K562 (cell line): Measurements from ENCODE around the gene QRICH1. TPM values are rescaled to one million over a fixed set of nuclear protein-coding genes. Genes with fewer than 3 reads are reported as not detected.

Experiments
- BHLHE40 ChIP-seq: IDR thresholded peaks from 2 replicates; pipeline ENCODE4 v1.6.1; 2011; ENCODE audit warnings: low read length, improper control_type of control experiment
- CCNT2 ChIP-seq: IDR thresholded peaks from 2 replicates; pipeline ENCODE4 v1.6.1; 2011; ENCODE audit warnings: borderline replicate concordance, low read depth, mild to moderate bottlenecking, moderate library complexity, mixed read lengths, low read length; ENCODE audit not compliant: insufficient read length; ENCODE audit errors: extremely low read depth
- CHCHD3 ChIP-seq: fragments of 250-450 bp; sonication (Bioruptor Pico); IDR thresholded peaks from 2 replicates; pipeline ENCODE4 v2.1.2; 2022; ENCODE audit warnings: mild to moderate bottlenecking
- DDX20 ChIP-seq: fragments of 450-650 bp; IDR thresholded peaks from 2 replicates; pipeline ENCODE4 v1.6.1; 2016; ENCODE audit warnings: missing genetic modification characterization, low read depth, mild to moderate bottlenecking, missing compliant biosample characterization, moderate library complexity
- FOXJ3 ChIP-seq: sonication (generic); formaldehyde crosslinking; IDR thresholded peaks from 2 replicates; pipeline ENCODE4 v1.4.0; 2020; ENCODE audit warnings: mild to moderate bottlenecking, missing genetic modification reagents
- FOXP1 ChIP-seq: sonication (generic); formaldehyde crosslinking; IDR thresholded peaks from 2 replicates; pipeline ENCODE4 v1.8.0; 2022; ENCODE audit warnings: mild to moderate bottlenecking, missing genetic modification reagents
- HSF4 ChIP-seq: fragments of 250-450 bp; sonication (Bioruptor Pico); IDR thresholded peaks from 2 replicates; pipeline ENCODE4 v2.1.2; 2022; ENCODE audit warnings: mild to moderate bottlenecking, moderate library complexity, borderline replicate concordance
- NR2C2 ChIP-seq, 2 experiments: fragments of 200-800 bp in 1 of 2; sonication (Bioruptor generic) in 1 of 2; sonication (generic) in 1 of 2; formaldehyde crosslinking in 1 of 2; IDR thresholded peaks; 2 replicates each; pipeline versions ENCODE4 v1.6.1 to v1.8.0; 2016 to 2022; ENCODE audit warnings: mild to moderate bottlenecking in 1 of 2, missing compliant biosample characterization in 1 of 2, missing genetic modification characterization in 1 of 2, missing genetic modification reagents in 1 of 2
- POLR2AphosphoS2 ChIP-seq: IDR thresholded peaks from 2 replicates; pipeline ENCODE4 v1.6.1; 2012; ENCODE audit warnings: low read length, improper control_type of control experiment
- RBM15 ChIP-seq: fragments of 200-400 bp; formaldehyde crosslinking; IDR thresholded peaks from 2 replicates; pipeline ENCODE4 v1.6.1; 2018; ENCODE audit warnings: mild to moderate bottlenecking, low read length, moderate library complexity; ENCODE audit not compliant: insufficient read depth
- SAFB ChIP-seq: fragments of 200-400 bp; formaldehyde crosslinking; IDR thresholded peaks from 2 replicates; pipeline ENCODE4 v1.6.1; 2017; ENCODE audit warnings: low read depth, low read length, borderline replicate concordance
- SRSF3 ChIP-seq: fragments of 200-400 bp; formaldehyde crosslinking; IDR thresholded peaks from 2 replicates; pipeline ENCODE4 v1.6.1; 2016; ENCODE audit warnings: mild to moderate bottlenecking, low read length, moderate library complexity; ENCODE audit not compliant: insufficient read depth
- SUPT5H ChIP-seq: fragments of 450-650 bp; IDR thresholded peaks from 2 replicates; pipeline ENCODE4 v1.6.1; 2016
- TARDBP ChIP-seq: fragments of 450-650 bp; IDR thresholded peaks from 2 replicates; pipeline ENCODE4 v1.6.1; 2016
- ZFX ChIP-seq: sonication (generic); formaldehyde crosslinking; IDR thresholded peaks from 2 replicates; pipeline ENCODE4 v1.8.0; 2022; ENCODE audit warnings: mild to moderate bottlenecking, missing genetic modification reagents, moderate library complexity
- ZNF143 ChIP-seq: sonication (generic); formaldehyde crosslinking; IDR thresholded peaks from 2 replicates; pipeline ENCODE4 v1.9.0; 2022; ENCODE audit warnings: mild to moderate bottlenecking, missing genetic modification reagents
- ZNF232 ChIP-seq: sonication (generic); formaldehyde crosslinking; IDR thresholded peaks from 2 replicates; pipeline ENCODE4 v1.8.0; 2022; ENCODE audit warnings: mild to moderate bottlenecking, missing genetic modification reagents
- polyA plus RNA-seq, 8 experiments: library from polyadenylated mRNA; depleted of rRNA in 4 of 8; stranded (reverse) in 5 of 8; unstranded in 3 of 8; fragments of >200 nt; fragmentation: Nextera tagmentation in 2 of 8; fragmentation: Illumina TruSeq in 1 of 8; extraction: Ambion mirVana in 2 of 8; extraction: Trizol in 1 of 8; gene quantifications; 2 replicates each; pipeline versions ENCODE4 v1.2.1 to v1.2.3, GENCODE V29; 2011 to 2014; ENCODE audit warnings: inconsistent platforms in 1 of 8, missing spikeins in 1 of 8
- total RNA-seq, 7 experiments: library from RNA; depleted of rRNA in 6 of 7; stranded (reverse); fragments of >200 nt in 6 of 7; fragmentation: Illumina TruSeq in 2 of 7; extraction: Trizol in 2 of 7; gene quantifications; 2 replicates each; pipeline versions ENCODE4 v1.2.1 to v1.2.3, GENCODE V29; 2011 to 2021; ENCODE audit warnings: low replicate concordance in 1 of 7
- TF ChIP-seq, protein P1 (sequence below): sonication (generic); formaldehyde crosslinking; IDR thresholded peaks from 2 replicates; pipeline ENCODE4 v1.8.0; 2022; ENCODE audit warnings: missing genetic modification reagents, mild to moderate bottlenecking, moderate library complexity, borderline replicate concordance
- TF ChIP-seq, protein P2 (sequence below), 2 experiments: fragments of 200-800 bp in 1 of 2; sonication (Bioruptor generic) in 1 of 2; sonication (generic) in 1 of 2; formaldehyde crosslinking in 1 of 2; IDR thresholded peaks in 1 of 2; conservative IDR thresholded peaks in 1 of 2; 2 replicates each; pipeline versions ENCODE4 v1.5.0 to v1.6.1; 2016 to 2020; ENCODE audit warnings: missing compliant biosample characterization in 1 of 2, missing genetic modification characterization in 1 of 2, missing genetic modification reagents in 1 of 2
- TF ChIP-seq, protein P3 (sequence below): sonication (generic); formaldehyde crosslinking; IDR thresholded peaks from 2 replicates; pipeline ENCODE4 v1.8.1; 2022; ENCODE audit warnings: missing genetic modification reagents
- TF ChIP-seq, protein P4 (sequence below), 2 experiments: IDR thresholded peaks; 2 replicates each; pipeline ENCODE4 v1.6.1; 2011; ENCODE audit warnings: borderline replicate concordance in 1 of 2, control low read depth in 1 of 2, low read depth in 1 of 2, low read length in 1 of 2, mild to moderate bottlenecking in 1 of 2, mixed read lengths in 1 of 2, moderate library complexity in 1 of 2; ENCODE audit not compliant: insufficient read depth in 1 of 2, insufficient read length in 1 of 2, poor library complexity in 1 of 2, severe bottlenecking in 1 of 2; ENCODE audit errors: extremely low read depth in 1 of 2

Gene QRICH1
- total and polyA plus RNA-seq, 9 of the 15 experiments (the other 6 are each of a cell fraction or from before 2014, with no cell fraction given), result 20.1 to 99.2 (median 56.7) TPM

DNA sequence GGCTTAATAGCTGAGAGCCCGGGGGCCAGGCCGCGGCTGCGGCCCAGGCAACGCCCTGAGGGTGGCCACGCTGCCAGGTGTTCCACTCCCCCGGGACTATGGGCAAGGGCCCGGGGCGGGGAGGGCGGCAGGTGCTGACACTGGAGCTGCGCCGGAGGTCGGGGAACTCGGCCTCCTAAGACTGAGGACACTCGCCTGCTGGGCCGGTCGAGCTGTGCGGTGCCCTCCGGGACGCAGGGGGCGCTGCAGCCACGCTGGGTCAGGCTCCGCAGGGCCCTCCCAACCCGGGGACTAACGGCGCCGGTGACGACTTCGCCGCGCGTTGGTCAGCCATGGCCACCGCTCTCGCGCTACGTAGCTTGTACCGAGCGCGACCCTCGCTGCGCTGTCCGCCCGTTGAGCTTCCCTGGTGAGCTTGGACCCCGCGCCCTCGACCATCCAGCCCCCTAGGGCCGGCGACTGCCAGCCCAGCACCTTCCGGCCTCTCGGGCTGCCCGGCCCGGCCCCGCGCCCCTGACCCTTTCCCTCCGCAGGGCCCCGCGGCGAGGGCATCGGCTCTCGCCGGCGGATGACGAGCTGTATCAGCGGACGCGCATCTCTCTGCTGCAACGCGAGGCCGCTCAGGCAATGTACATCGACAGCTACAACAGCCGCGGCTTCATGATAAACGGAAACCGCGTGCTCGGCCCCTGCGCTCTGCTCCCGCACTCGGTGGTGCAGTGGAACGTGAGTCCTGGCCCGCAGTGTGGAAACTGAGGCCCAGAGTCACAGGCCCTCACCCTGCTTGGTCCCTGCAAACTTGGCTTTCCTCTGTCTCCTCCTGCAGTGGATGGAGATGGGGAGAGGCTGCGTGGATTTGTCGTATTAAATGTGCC lies 71.8 kb downstream of the QRICH1 start, which contains the start of gene NDUFAF3 (continued):
- TF ChIP-seq ZNF143 (CRISPR knock-in tag) (no peak), BHLHE40 (0 out of 2 replicates have a peak, but pooled peaks have one; percentile 13), HSF4 (CRISPR knock-in tag) (no peak), CHCHD3 (CRISPR knock-in tag) (no peak), SUPT5H (peak; percentile 69), CCNT2 (no peak), FOXJ3 (no peak), DDX20 (tag) (no peak), NR2C2 (CRISPR knock-in tag; IDR thresholded peaks at IDR 0.05) (no peak), NR2C2 (tag; IDR thresholded peaks at IDR 0.05) (peak; percentile 80), ZFX (CRISPR knock-in tag) (peak; percentile 92), RBM15 (no peak), TARDBP (no peak), SAFB (peak; percentile 18; the same call in 1 of the 2 replicates), FOXP1 (CRISPR knock-in tag) (peak; percentile 93; the same call in 1 of the 2 replicates), SRSF3 (no peak), ZNF232 (CRISPR knock-in tag) (0 out of 2 replicates have a peak, but pooled peaks have one; percentile 14), POLR2AphosphoS2 (peak; percentile 6; the same call in 1 of the 2 replicates)
- TF ChIP-seq, protein P1, sequence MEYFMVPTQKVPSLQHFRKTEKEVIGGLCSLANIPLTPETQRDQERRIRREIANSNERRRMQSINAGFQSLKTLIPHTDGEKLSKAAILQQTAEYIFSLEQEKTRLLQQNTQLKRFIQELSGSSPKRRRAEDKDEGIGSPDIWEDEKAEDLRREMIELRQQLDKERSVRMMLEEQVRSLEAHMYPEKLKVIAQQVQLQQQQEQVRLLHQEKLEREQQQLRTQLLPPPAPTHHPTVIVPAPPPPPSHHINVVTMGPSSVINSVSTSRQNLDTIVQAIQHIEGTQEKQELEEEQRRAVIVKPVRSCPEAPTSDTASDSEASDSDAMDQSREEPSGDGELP (CRISPR knock-in tag), result peak; percentile 77; the same call in 1 of the 2 replicates
- TF ChIP-seq, protein P2, sequence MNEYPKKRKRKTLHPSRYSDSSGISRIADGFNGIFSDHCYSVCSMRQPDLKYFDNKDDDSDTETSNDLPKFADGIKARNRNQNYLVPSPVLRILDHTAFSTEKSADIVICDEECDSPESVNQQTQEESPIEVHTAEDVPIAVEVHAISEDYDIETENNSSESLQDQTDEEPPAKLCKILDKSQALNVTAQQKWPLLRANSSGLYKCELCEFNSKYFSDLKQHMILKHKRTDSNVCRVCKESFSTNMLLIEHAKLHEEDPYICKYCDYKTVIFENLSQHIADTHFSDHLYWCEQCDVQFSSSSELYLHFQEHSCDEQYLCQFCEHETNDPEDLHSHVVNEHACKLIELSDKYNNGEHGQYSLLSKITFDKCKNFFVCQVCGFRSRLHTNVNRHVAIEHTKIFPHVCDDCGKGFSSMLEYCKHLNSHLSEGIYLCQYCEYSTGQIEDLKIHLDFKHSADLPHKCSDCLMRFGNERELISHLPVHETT (CRISPR knock-in tag; conservative IDR thresholded peaks at IDR 0.05 in 1 of 2, IDR thresholded peaks at IDR 0.05 in 1 of 2), result peak in 1 of 2 experiments; percentile 90; a peak in 2 of 4 replicates
- TF ChIP-seq, protein P3, sequence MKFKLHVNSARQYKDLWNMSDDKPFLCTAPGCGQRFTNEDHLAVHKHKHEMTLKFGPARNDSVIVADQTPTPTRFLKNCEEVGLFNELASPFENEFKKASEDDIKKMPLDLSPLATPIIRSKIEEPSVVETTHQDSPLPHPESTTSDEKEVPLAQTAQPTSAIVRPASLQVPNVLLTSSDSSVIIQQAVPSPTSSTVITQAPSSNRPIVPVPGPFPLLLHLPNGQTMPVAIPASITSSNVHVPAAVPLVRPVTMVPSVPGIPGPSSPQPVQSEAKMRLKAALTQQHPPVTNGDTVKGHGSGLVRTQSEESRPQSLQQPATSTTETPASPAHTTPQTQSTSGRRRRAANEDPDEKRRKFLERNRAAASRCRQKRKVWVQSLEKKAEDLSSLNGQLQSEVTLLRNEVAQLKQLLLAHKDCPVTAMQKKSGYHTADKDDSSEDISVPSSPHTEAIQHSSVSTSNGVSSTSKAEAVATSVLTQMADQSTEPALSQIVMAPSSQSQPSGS (CRISPR knock-in tag), result no peak; the same call in 1 of the 2 replicates
- TF ChIP-seq, protein P4, sequence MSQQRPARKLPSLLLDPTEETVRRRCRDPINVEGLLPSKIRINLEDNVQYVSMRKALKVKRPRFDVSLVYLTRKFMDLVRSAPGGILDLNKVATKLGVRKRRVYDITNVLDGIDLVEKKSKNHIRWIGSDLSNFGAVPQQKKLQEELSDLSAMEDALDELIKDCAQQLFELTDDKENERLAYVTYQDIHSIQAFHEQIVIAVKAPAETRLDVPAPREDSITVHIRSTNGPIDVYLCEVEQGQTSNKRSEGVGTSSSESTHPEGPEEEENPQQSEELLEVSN (IDR thresholded peaks at IDR 0.05; ENCODE audit: borderline replicate concordance in 1 of 2, extremely low read depth in 1 of 2, insufficient read depth in 1 of 2, insufficient read length in 1 of 2, low read depth in 1 of 2, low read length in 1 of 2, poor library complexity in 1 of 2, severe bottlenecking in 1 of 2), result peak; percentile 51 to 54
